HUES6 (cell line): Measurements from ENCODE around the gene SNTB2.
"Not testable (repeated sequence)": the region's sequence is repeated elsewhere in the genome, so short reads cannot be mapped to it uniquely, and the experiment has no call there.

ENCODE experiments used
- H3K27ac ChIP-seq: 2 replicates; pipeline ENCODE4 v1.7.0; 2013; ENCODE audit warnings: low read depth, mild to moderate bottlenecking, low read length, inconsistent platforms
- H3K27me3 ChIP-seq: 2 replicates; pipeline ENCODE4 v1.6.1; 2013; ENCODE audit warnings: low read length; ENCODE audit not compliant: control insufficient read depth, insufficient read depth
- H3K36me3 ChIP-seq: 2 replicates; pipeline ENCODE4 v1.6.1; 2013; ENCODE audit warnings: low read length; ENCODE audit not compliant: control insufficient read depth, insufficient read depth
- H3K4me1 ChIP-seq: 2 replicates; pipeline ENCODE4 v1.6.1; 2013; ENCODE audit warnings: low read length; ENCODE audit not compliant: control insufficient read depth, insufficient read depth
- H3K4me3 ChIP-seq: 2 replicates; pipeline ENCODE4 v1.5.1; 2013; ENCODE audit warnings: low read depth, low read length
- H3K9ac ChIP-seq: one replicate; pipeline ENCODE4 v1.6.1; 2013; ENCODE audit warnings: mild to moderate bottlenecking, low read length
- H3K9me3 ChIP-seq: 2 replicates; pipeline ENCODE4 v1.6.1; 2013; ENCODE audit warnings: low read depth, low read length; ENCODE audit not compliant: control insufficient read depth, insufficient read depth

The SNTB2 gene

DNA sequence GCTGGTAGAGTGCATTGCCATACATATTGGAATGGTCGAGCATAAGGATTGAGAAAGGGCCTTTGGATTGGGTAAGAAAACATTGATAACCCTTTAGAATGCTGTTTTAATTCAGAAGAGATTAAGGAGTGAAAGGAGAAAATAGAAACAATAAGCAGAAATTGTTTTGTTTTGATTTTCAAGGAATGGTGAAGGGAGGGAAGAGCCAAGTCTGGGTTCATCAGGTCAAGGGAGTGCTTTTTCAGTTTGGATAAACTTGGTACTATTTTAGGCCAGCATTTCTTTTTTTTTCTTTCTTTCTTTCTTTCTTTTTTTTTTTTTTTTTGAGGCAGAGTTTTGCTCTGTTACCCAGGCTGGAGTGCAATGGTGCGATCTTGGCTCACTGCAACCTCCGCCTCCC, 50.3 kb downstream of the SNTB2 start:
- Histone ChIP-seq H3K36me3 (no peaks in the 10 kb centered on the region), H3K27me3 (no peaks in the 10 kb centered on the region), H3K9ac (no peak overlapping the region), H3K4me1 (no peaks in the 10 kb centered on the region), H3K4me3 (no peak overlapping the region), H3K9me3 (no peaks in the 10 kb centered on the region), H3K27ac (no peak overlapping the region)

DNA sequence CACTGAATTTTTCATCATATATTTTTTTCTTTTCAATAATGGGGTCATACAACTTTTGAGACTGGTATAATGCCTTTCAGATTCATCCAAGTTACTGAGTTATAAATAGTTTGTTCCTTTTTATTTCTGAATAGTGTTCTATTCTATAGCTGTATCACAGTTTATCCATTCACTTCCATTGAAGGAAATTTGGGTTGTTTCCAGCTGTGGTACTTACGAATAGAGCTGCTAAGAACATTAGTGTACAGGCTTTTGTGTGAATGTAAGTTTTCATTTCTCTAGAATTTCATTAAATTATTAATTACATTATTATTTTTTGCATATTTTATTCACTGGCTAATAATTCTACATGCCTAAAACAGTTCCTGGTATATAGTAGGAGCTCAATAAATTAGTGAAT, 52.9 kb downstream of the SNTB2 start:
- no peaks in the 10 kb centered on the region for H3K27me3 ChIP-seq
- no peaks in the 10 kb centered on the region for H3K4me1 ChIP-seq
- no peak overlapping the region for H3K27ac ChIP-seq
- no peak overlapping the region for H3K9ac ChIP-seq
- H3K36me3 ChIP-seq, result no peaks in the 10 kb centered on the region
- H3K9me3 ChIP-seq, result no peaks in the 10 kb centered on the region
- no peak overlapping the region for H3K4me3 ChIP-seq

DNA sequence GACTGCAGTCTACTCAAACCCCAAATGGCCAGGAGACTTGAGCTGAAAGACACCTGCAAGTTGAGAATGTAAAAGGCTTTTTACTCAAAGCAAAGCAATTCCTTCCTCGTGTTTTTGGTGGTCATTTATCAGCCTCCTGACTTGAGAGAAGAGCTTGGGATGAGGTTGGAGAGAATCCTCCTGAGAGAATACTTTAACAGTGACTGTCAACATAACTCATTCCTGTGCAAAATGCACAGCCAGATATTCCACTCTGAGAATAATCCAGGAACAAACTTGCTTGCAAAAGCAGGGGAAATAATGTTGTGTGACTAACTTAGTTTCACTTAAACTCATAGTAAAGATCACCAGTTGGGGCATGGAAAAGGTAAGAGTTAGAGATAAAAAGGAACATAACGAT, 53.4 kb downstream of the SNTB2 start:
- Histone ChIP-seq H3K4me1 (no peaks in the 10 kb centered on the region), H3K27me3 (no peaks in the 10 kb centered on the region), H3K9me3 (no peaks in the 10 kb centered on the region), H3K36me3 (peaks cover under 1% of the 10 kb centered on the region; the same call in 1 of the 2 replicates), H3K4me3 (no peak overlapping the region), H3K27ac (no peak overlapping the region), H3K9ac (no peak overlapping the region)

GRCh38 chr16:69241926-69242325, 55.0 kb downstream of the SNTB2 start:
- Histone ChIP-seq H3K9ac (no peak overlapping the region), H3K36me3 (peaks cover 7% of the 10 kb centered on the region), H3K27ac (no peak overlapping the region), H3K27me3 (no peaks in the 10 kb centered on the region), H3K4me1 (no peaks in the 10 kb centered on the region), H3K4me3 (no peak overlapping the region), H3K9me3 (no peaks in the 10 kb centered on the region)

DNA sequence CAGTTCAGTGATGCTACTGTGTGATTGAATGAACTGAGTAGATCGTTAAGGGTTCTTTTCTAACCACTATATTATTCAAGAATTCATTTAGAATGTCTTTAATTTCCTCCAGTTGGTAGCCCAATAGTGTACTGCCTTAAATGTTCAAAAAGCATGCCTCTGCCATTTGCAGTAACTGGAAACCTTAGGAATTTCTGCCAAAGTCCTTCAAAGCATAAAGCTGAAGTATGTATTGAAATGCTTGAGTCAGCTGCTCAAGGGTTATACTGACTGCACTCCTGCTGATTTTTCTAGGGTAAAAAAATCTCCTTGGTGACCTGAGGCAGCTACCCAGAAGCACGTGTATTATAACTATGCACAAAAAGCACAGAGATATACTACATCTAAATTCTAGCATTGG, 56.5 kb downstream of the SNTB2 start:
- no peak overlapping the region for H3K9ac ChIP-seq
- H3K36me3 ChIP-seq, result peaks cover 14% of the 10 kb centered on the region
- no peaks in the 10 kb centered on the region for H3K9me3 ChIP-seq
- H3K27me3 ChIP-seq, result no peaks in the 10 kb centered on the region
- H3K27ac ChIP-seq, result no peak overlapping the region
- no peak overlapping the region for H3K4me3 ChIP-seq
- H3K4me1 ChIP-seq, result no peaks in the 10 kb centered on the region

DNA sequence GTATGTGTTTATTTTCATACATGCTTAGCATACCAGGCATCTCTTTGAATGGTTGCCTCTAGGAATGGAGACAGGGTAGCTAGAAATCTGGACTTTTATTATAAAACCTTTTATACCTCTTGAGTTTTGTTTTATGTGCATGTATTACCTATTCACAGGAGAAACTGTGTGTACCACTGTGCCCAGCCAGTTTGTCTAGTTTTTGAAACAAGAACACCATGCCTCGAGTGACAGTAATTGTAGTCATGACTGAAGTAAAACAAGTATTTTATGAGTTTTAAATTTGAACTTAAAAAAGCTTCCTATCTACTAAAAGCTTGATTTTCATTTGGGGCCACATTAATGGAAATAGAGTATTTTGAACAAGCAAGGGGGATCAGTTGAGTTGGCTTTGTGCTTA, 57.4 kb downstream of the SNTB2 start:
- Histone ChIP-seq H3K9me3 (no peaks in the 10 kb centered on the region), H3K27ac (no peak overlapping the region), H3K36me3 (peaks cover 17% of the 10 kb centered on the region), H3K27me3 (no peaks in the 10 kb centered on the region), H3K9ac (no peak overlapping the region), H3K4me3 (no peak overlapping the region), H3K4me1 (no peaks in the 10 kb centered on the region)

- Histone ChIP-seq H3K4me3 (no peak overlapping the region), H3K27me3 (no peaks in the 10 kb centered on the region), H3K9ac (no peak overlapping the region), H3K36me3 (peaks cover 28% of the 10 kb centered on the region), H3K4me1 (no peaks in the 10 kb centered on the region), H3K9me3 (no peaks in the 10 kb centered on the region), H3K27ac (no peak overlapping the region)
Measured at GRCh38 chr16:69250081-69250480, 63.1 kb downstream of the SNTB2 start.

DNA sequence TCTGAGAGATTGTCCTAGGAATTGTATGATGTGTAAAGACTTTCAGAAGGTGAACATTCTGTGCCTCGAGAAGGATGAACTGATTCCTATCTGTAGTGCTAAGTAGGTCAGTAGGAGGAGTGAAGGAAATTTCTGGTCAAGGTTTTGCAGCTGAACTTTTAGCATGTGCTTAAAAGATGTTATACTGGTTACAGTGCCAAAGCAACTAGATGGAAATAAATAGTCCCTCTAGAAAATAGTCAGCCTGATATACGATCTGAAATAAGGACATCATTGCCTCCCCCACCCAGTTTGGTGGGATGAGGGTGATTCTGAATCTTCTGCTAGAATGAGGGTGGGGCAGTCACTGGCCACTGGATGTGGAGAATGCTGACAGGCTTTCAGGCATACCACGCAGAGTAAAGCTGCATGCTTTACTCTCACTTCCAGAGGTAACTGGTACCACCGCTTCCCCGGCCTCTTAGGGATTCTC, 66.9 kb downstream of the SNTB2 start:
- no peak overlapping the region for H3K27ac ChIP-seq
- peaks cover 14% of the 10 kb centered on the region; the same call in 1 of the 2 replicates for H3K36me3 ChIP-seq
- H3K9ac ChIP-seq, result no peak overlapping the region
- no peaks in the 10 kb centered on the region for H3K27me3 ChIP-seq
- H3K9me3 ChIP-seq, result no peaks in the 10 kb centered on the region
- H3K4me3 ChIP-seq, result no peak overlapping the region
- H3K4me1 ChIP-seq, result no peaks in the 10 kb centered on the region

DNA sequence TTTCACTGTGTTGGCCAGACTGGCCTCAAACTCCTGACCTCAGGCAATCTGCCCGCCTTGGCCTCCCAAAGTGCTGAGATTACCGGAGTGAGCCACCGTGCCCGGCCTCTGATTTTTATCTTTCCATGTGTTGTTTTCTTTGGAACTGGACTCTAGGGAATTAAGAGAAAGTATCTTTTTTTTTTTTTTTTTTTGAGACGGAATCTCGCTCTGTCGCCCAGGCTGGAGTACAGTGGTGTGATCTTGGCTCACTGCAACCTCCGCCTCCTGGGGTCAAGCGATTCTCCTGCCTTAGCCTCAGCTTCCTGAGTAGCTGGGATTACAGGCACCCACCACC, 72.4 kb downstream of the SNTB2 start:
- not testable (repeated sequence) for H3K4me3 ChIP-seq, H3K4me1 ChIP-seq, H3K9ac ChIP-seq, H3K27me3 ChIP-seq, H3K9me3 ChIP-seq, H3K27ac ChIP-seq
- H3K36me3 ChIP-seq, result peaks cover 18% of the 10 kb centered on the region

GRCh38 chr16:69260019-69260418, 73.1 kb downstream of the SNTB2 start:
- Histone ChIP-seq H3K9me3 (no peaks in the 10 kb centered on the region), H3K36me3 (peaks cover 21% of the 10 kb centered on the region), H3K4me3 (no peak overlapping the region), H3K9ac (no peak overlapping the region), H3K4me1 (no peaks in the 10 kb centered on the region), H3K27ac (no peak overlapping the region), H3K27me3 (no peaks in the 10 kb centered on the region)

DNA sequence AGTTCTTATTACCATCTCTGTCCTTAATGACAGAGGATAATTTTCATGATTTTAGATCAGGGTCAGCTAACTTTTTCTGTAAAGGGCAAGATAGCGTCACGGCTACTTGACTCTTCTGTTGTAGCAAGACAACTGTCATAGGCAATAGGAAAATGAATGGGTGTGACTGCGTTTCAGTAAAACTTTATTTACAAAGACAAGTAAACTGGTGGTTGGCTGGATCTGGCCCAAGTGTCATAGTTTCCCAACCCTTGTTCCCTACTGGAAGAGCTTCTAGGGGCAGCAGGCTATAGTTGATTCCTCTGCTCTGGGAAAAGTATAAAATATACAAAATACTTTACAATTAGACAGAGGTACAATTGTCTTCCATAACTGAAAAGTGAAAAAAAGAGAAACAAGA, 73.5 kb downstream of the SNTB2 start:
- Histone ChIP-seq H3K4me1 (no peaks in the 10 kb centered on the region), H3K9me3 (no peaks in the 10 kb centered on the region), H3K4me3 (no peak overlapping the region), H3K27ac (no peak overlapping the region), H3K9ac (no peak overlapping the region), H3K27me3 (no peaks in the 10 kb centered on the region), H3K36me3 (peaks cover 21% of the 10 kb centered on the region)
